HTR-8/SVneo (cell line): Measurements from ENCODE around the gene SLC13A2.

Source experiments
- DNase-seq: peaks from one replicate; pipeline ENCODE4 v3.0.0; 2011; ENCODE audit warnings: low spot score, mixed read lengths; ENCODE audit not compliant: insufficient read length
- FAIRE-seq: peaks from 2 replicates; lab custom pipeline; 2011; peaks lifted over from hg19 to GRCh38; lab: Jason Lieb, UNC

Gene SLC13A2

GRCh38 chr17:28488533-28489276 is 15.3 kb downstream of the SLC13A2 start:
- FAIRE-seq = no peak
- DNase-seq = no peak

- DNase-seq (no peak), FAIRE-seq (no peak)
These were observed 17.8 kb downstream of the SLC13A2 start for GRCh38 chr17:28491286-28491685.

GRCh38 chr17:28491860-28492259 is 18.4 kb downstream of the SLC13A2 start:
- FAIRE-seq (no peak), DNase-seq (no peak)

GRCh38 chr17:28492352-28493310 is 19.2 kb downstream of the SLC13A2 start:
- DNase-seq (no peak), FAIRE-seq (no peak)

GRCh38 chr17:28493460-28493859 is 20.0 kb downstream of the SLC13A2 start:
- DNase-seq (no peak), FAIRE-seq (no peak)

- FAIRE-seq = peak; percentile 88
- peak; percentile 94 for DNase-seq
These were observed 21.2 kb downstream of the SLC13A2 start for GRCh38 chr17:28494445-28495188.

- DNase-seq (no peak), FAIRE-seq (no peak)
These were observed 22.2 kb downstream of the SLC13A2 start for GRCh38 chr17:28495635-28496034.

- DNase-seq (no peak), FAIRE-seq (no peak)
These were observed 24.5 kb downstream of the SLC13A2 start for GRCh38 chr17:28497931-28498330.

DNA sequence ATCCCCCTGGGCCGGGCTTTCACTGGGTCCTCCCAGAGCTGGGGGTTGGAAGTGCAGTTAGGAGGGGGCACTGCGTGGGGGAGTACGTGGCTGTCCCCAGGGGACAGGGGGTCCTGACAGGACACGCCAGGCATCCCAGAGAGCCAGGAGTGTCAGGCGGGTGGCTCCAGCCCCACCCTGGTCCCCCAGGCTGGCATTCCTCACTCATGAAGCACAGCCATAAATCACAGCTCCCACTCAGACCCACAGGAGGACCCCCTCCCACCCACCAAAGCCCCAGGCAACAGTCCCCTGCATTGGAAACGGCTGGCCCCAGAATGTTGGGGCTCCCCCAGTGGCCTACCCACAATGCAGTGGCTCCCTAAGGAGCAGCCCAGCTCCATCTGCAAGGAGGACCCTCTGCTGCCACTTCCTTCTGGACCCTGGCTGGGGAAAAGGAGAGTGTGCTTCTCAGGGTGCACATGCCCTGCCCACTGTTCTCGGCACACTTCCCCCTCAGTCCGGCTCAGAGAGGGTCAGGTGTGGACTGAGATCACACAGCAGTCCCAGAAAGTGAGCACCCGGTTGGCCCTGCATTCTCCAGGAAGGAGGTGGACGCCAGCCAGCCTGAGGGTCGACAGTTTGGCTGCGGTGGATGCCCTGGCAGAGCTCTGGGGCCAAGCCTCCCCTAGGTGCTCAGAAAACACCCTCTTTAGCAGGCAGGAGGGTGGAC is 25.4 kb downstream of the SLC13A2 start:
- FAIRE-seq = no peak

DNA sequence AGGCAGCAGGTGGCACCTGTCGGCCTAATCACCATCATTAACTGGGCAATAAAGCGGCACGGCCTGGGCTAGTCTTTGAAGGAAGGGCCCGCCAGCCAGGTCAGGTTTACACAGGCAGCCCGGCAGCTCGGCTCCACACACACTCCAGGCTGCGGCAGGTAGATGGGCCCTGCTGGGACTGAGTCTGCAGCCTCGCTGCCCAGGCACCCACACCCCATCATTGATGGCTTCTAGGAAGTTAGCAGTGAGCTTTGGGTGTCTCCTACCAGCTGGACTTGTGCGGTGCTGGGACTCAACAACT is 25.9 kb downstream of the SLC13A2 start:
- no peak for DNase-seq
- no peak for FAIRE-seq

More for the DNA sequence above, 25.4 kb downstream of the SLC13A2 start:
- DNase-seq = peak; percentile 32

GRCh38 chr17:28499684-28500357 is 26.4 kb downstream of the SLC13A2 start:
- FAIRE-seq = no peak
- DNase-seq = no peak

DNA sequence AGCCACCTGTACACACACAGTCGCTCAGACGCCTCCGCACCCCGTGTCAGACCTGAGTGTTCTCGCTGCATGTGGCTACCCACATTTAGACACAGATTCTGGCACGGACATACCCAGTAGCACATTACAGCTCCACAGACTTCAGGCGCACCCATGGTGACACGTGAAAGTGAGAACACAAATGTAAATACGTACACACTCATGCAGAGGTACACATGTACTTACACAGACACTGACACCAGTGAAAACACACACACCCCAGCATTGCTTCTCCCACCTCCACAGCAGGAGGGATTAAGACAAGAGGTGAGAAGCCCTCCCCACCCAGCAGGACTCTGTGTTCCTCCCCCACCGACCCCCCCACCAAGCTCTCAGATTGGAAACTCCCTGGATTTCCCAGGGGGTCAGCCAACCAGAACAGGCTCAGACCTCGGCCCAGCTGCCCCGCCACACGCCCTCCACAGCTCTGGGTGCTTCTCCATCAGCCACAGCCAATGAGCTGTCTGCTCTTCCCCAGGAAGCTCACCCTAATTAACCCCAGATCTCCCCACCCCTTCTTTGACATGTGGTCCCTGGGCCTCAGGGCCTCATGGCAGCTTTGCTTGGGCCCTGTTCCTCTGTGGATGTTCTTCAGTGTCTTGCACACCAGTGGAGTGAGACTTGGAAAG is 27.4 kb downstream of the SLC13A2 start:
- no peak for DNase-seq
- no peak for FAIRE-seq

DNA sequence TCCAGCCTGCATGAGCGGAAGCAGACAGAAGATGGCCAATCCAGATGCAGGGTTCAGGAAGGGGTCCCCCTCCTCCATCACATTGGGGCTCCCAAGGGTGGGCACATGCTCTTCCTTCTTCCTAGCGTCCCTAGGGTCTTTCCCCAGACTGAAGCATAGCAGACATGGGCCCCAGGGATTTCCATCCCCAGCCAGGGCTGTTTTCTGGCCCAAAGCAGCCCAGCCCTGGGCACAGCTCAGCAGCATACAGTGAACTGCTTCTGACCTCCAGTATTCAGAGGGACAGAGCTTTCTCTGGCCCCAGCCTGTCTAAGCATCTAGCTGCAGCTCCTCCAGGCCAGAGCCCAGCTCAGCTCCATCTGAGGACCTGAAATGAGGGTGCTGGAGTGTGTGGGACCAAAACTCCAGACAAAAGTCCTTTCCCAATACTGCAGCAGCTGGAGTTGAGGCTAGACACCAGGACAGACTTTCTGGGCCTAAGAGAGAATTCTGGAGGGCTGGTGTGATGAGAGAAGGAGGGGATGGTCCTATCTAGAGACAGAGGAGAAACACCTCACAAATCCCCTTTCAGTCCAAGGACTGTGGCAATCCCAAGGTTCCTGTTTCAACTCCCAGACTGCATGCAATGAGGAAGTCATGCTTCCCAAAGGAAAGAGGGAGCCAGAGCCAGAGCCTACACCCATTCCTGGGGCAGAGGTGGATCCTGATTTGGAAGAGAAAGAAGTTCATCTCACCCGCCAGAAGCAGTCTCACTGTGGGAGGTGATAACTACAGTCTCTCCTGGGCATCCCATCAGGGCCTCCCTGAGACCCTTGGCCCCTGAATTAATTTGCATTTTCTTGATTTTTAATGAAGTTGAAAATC is 28.2 kb downstream of the SLC13A2 start:
- FAIRE-seq (no peak), DNase-seq (no peak)

GRCh38 chr17:28503420-28503819 is 30.0 kb downstream of the SLC13A2 start:
- no peak for FAIRE-seq

GRCh38 chr17:28505986-28506665 is 32.7 kb downstream of the SLC13A2 start, which contains the start of gene FOXN1:
Gene FOXN1, plus strand, starts transcription at chr17:28506348. Its CDS starts 17,622 bp downstream, at chr17:28523970.
- FAIRE-seq = no peak
- DNase-seq = no peak

More at GRCh38 chr17:28503420-28503819, 30.0 kb downstream of the SLC13A2 start:
- no peak for DNase-seq

- DNase-seq = no peak
- FAIRE-seq = no peak
These were observed 33.5 kb downstream of the SLC13A2 start for GRCh38 chr17:28506763-28507487.
